ENCODE data around the gene INTS11.

Gene INTS11

GRCh38 chr1:1345860-1346500 is 21.5 kb upstream of the INTS11 start:
- peak overlapping the region in 1 of 2 donors; percentile 21 for H3K27ac ChIP-seq
- TF ChIP-seq, protein P1, sequence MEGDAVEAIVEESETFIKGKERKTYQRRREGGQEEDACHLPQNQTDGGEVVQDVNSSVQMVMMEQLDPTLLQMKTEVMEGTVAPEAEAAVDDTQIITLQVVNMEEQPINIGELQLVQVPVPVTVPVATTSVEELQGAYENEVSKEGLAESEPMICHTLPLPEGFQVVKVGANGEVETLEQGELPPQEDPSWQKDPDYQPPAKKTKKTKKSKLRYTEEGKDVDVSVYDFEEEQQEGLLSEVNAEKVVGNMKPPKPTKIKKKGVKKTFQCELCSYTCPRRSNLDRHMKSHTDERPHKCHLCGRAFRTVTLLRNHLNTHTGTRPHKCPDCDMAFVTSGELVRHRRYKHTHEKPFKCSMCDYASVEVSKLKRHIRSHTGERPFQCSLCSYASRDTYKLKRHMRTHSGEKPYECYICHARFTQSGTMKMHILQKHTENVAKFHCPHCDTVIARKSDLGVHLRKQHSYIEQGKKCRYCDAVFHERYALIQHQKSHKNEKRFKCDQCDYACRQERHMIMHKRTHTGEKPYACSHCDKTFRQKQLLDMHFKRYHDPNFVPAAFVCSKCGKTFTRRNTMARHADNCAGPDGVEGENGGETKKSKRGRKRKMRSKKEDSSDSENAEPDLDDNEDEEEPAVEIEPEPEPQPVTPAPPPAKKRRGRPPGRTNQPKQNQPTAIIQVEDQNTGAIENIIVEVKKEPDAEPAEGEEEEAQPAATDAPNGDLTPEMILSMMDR (IDR thresholded peaks at IDR 0.05), result no peak
- DNase-seq (ENCODE audit: low spot score), result no peak
- peak overlapping the region; percentile 24 for H3K4me3 ChIP-seq

GRCh38 chr1:1345384-1345783 is 20.9 kb upstream of the INTS11 start:
- Histone ChIP-seq H3K27ac (peak overlapping the region in 1 of 2 donors; percentile 5), H3K4me3 (no peak overlapping the region)
- no peak for DNase-seq (ENCODE audit: low spot score)
- TF ChIP-seq, protein P1 (IDR thresholded peaks at IDR 0.05), result no peak

GRCh38 chr1:1344655-1345361 is 20.3 kb upstream of the INTS11 start:
- no peak for DNase-seq (ENCODE audit: low spot score)
- TF ChIP-seq, protein P1 (IDR thresholded peaks at IDR 0.05), result no peak
- Histone ChIP-seq H3K27ac (peak overlapping the region in 1 of 2 donors; percentile 11), H3K4me3 (no peak overlapping the region)

GRCh38 chr1:1343811-1344421 is 19.5 kb upstream of the INTS11 start:
- no peak for DNase-seq (ENCODE audit: low spot score)
- H3K27ac ChIP-seq, result no peak overlapping the region
- TF ChIP-seq, protein P1 (IDR thresholded peaks at IDR 0.05), result no peak
- no peak overlapping the region for H3K4me3 ChIP-seq

- no peak for DNase-seq (ENCODE audit: low spot score)
- H3K4me3 ChIP-seq, result no peak overlapping the region
- H3K27ac ChIP-seq, result no peak overlapping the region
- TF ChIP-seq, protein P1 (IDR thresholded peaks at IDR 0.05), result no peak
Measured at GRCh38 chr1:1342584-1343115, 18.2 kb upstream of the INTS11 start.

GRCh38 chr1:1342061-1342562 is 17.7 kb upstream of the INTS11 start:
- DNase-seq (ENCODE audit: low spot score), result no peak
- TF ChIP-seq, protein P1 (IDR thresholded peaks at IDR 0.05), result no peak
- H3K4me3 ChIP-seq, result no peak overlapping the region
- no peak overlapping the region for H3K27ac ChIP-seq
